GM23248 (cell line): Measurements from ENCODE around the gene SPATS1. TPM values are rescaled to one million over a fixed set of nuclear protein-coding genes. Genes with fewer than 3 reads are reported as not detected.
A peak's percentile ranks its signal among the peaks of the same experiment; 100 is the strongest.

Experiments
- DNase-seq: peaks from one replicate; pipeline ENCODE4 v3.0.0-alpha.2; 2015
- H2AFZ ChIP-seq: fragments of 200-600 bp; sonication (generic); 2 replicates; pipeline ENCODE4 v1.6.1; 2016; ENCODE audit warnings: antibody characterized with exemption
- H3F3A ChIP-seq: fragments of 200-600 bp; sonication (generic); 2 replicates; pipeline ENCODE4 v1.6.1; 2016; ENCODE audit warnings: mild to moderate bottlenecking, antibody characterized with exemption, mixed run types; ENCODE audit not compliant: insufficient read depth
- H3K27ac ChIP-seq: fragments of 200-600 bp; sonication (generic); 2 replicates; pipeline ENCODE4 v1.5.1; 2016; ENCODE audit warnings: mild to moderate bottlenecking
- H3K27me3 ChIP-seq: fragments of 200-600 bp; sonication (generic); replicated peaks from 2 replicates; pipeline ENCODE4 v1.6.1; 2016; ENCODE audit warnings: mild to moderate bottlenecking; ENCODE audit not compliant: insufficient read depth
- H3K36me3 ChIP-seq: fragments of 200-600 bp; sonication (generic); 2 replicates; pipeline ENCODE4 v1.6.1; 2016; ENCODE audit warnings: low read depth, mild to moderate bottlenecking
- H3K4me1 ChIP-seq: fragments of 200-600 bp; sonication (generic); 2 replicates; pipeline ENCODE4 v1.6.1; 2016; ENCODE audit warnings: mild to moderate bottlenecking; ENCODE audit not compliant: insufficient read depth
- H3K4me2 ChIP-seq: fragments of 200-600 bp; sonication (generic); one replicate; pipeline ENCODE4 v1.6.1; 2016; ENCODE audit warnings: mild to moderate bottlenecking; ENCODE audit not compliant: unreplicated experiment
- H3K4me3 ChIP-seq: fragments of 200-600 bp; sonication (generic); 2 replicates; pipeline ENCODE4 v1.5.1; 2016; ENCODE audit warnings: mild to moderate bottlenecking
- H3K79me2 ChIP-seq: fragments of 200-600 bp; sonication (generic); 2 replicates; pipeline ENCODE4 v1.6.1; 2016; ENCODE audit warnings: mild to moderate bottlenecking; ENCODE audit not compliant: insufficient read depth
- H3K9ac ChIP-seq: fragments of 200-600 bp; sonication (generic); 2 replicates; pipeline ENCODE4 v1.6.1; 2016; ENCODE audit warnings: mild to moderate bottlenecking
- H3K9me2 ChIP-seq: fragments of 200-600 bp; sonication (generic); 2 replicates; pipeline ENCODE4 v1.6.1; 2016; ENCODE audit warnings: mixed run types, mild to moderate bottlenecking, moderate library complexity; ENCODE audit not compliant: insufficient read depth
- H3K9me3 ChIP-seq: fragments of 200-600 bp; sonication (generic); one replicate; pipeline ENCODE4 v1.6.1; 2017; ENCODE audit warnings: low read depth
- H4K20me1 ChIP-seq: fragments of 200-600 bp; sonication (generic); 2 replicates; pipeline ENCODE4 v1.6.0; 2016; ENCODE audit not compliant: insufficient read depth
- EZH2 ChIP-seq: fragments of 200-600 bp; sonication (generic); IDR thresholded peaks from 2 replicates; pipeline ENCODE4 v1.6.1; 2018; ENCODE audit warnings: antibody characterized with exemption, mild to moderate bottlenecking; ENCODE audit not compliant: insufficient read depth, poor library complexity, severe bottlenecking
- EZH2phosphoT487 ChIP-seq: fragments of 200-600 bp; sonication (generic); IDR thresholded peaks from 2 replicates; pipeline ENCODE4 v1.6.1; 2018; ENCODE audit warnings: antibody characterized with exemption, moderate library complexity, mild to moderate bottlenecking, low read depth; ENCODE audit not compliant: insufficient read depth
- WGBS, 2 experiments: methylation state at CpG; one replicate each; pipeline ENCODE4 v1.1.6; 2015 to 2017; ENCODE audit warnings: low lambda C conversion rate in 2 of 2, low coverage in 1 of 2; ENCODE audit errors: missing lambda C conversion rate in 2 of 2; 5-methylcytosine and 5-hydroxymethylcytosine counted together
- in situ Hi-C: fragments of 300-500 bp; cut with MboI; formaldehyde crosslinking; loops from 2 replicates; pipeline ENCODE4 v1.15.0; 2020
- polyA plus RNA-seq: library from polyadenylated mRNA; unstranded; fragments of >200 nt; fragmentation: Nextera tagmentation; extraction: Ambion mirVana; gene quantifications from 2 replicates; pipeline ENCODE4 v1.2.1, GENCODE V29; 2016
- total RNA-seq: library from RNA; depleted of rRNA; stranded (reverse); fragments of >200 nt; shearing (Covaris generic); gene quantifications from 2 replicates; pipeline ENCODE4 v1.2.3, GENCODE V29; 2014; rRNA removed

The SPATS1 gene
- total and polyA plus RNA-seq, 2 experiments from 2014 or later: not detected

- peak overlapping the region; percentile 98 for H3K4me2 ChIP-seq
- no peaks in the 10 kb centered on the region for H3K9me3 ChIP-seq
- no peak overlapping the region for H2AFZ ChIP-seq
- no peak overlapping the region for H3K27ac ChIP-seq
- 63 to 69% methylated on average over 5 of the region's 5 CpGs for WGBS, 2 experiments
- H3K9me2 ChIP-seq: no peaks in the 10 kb centered on the region
- peak overlapping the region; percentile 91 for H3K9ac ChIP-seq
- in situ Hi-C loops: no loop called here
- H3K27me3 ChIP-seq: no peaks in the 10 kb centered on the region
- peaks cover 6% of the 10 kb centered on the region; the same call in 1 of the 2 replicates for H4K20me1 ChIP-seq
- peak overlapping the region; percentile 93 for H3K4me3 ChIP-seq
- H3K36me3 ChIP-seq: peaks cover 26% of the 10 kb centered on the region
- H3K4me1 ChIP-seq: peaks cover 27% of the 10 kb centered on the region
- TF ChIP-seq EZH2phosphoT487: no peak
- no peak for TF ChIP-seq EZH2
- peaks cover 51% of the 10 kb centered on the region for H3K79me2 ChIP-seq
- no peak for DNase-seq
- peaks cover 11% of the 10 kb centered on the region for H3F3A ChIP-seq
Observed at GRCh38 chr6:44388887-44389286, 46.4 kb downstream of the SPATS1 start.

- no peak for TF ChIP-seq EZH2phosphoT487
- no peak for TF ChIP-seq EZH2
- WGBS, 2 experiments: 22 to 25% methylated on average over 1 of the region's 1 CpG
Observed at GRCh38 chr6:44390158-44390683, 47.8 kb downstream of the SPATS1 start.

More at GRCh38 chr6:44390158-44390683, 47.8 kb downstream of the SPATS1 start:
- in situ Hi-C loops: no loop called here
- DNase-seq: no peak
- Histone ChIP-seq H3K4me1 (peaks cover 27% of the 10 kb centered on the region), H3K27ac (no peak overlapping the region), H2AFZ (no peak overlapping the region), H3K36me3 (peaks cover 32% of the 10 kb centered on the region), H3K79me2 (peaks cover 56% of the 10 kb centered on the region), H4K20me1 (peaks cover 6% of the 10 kb centered on the region; the same call in 1 of the 2 replicates), H3K4me2 (no peak overlapping the region), H3K4me3 (peak overlapping the region; percentile 26), H3K27me3 (no peaks in the 10 kb centered on the region), H3K9me3 (no peaks in the 10 kb centered on the region), H3K9ac (no peak overlapping the region), H3F3A (peaks cover 11% of the 10 kb centered on the region), H3K9me2 (no peaks in the 10 kb centered on the region)

Other genes with a start within 250 kb of the SPATS1 start
- 47.6 and 64.7 TPM in 2 replicates for gene MRPL14, start 215.2 kb upstream of the SPATS1 start, total RNA-seq
- 91.2 and 98.0 TPM in 2 replicates for gene MRPL14, start 215.2 kb upstream of the SPATS1 start, polyA plus RNA-seq
- 29.0 and 43.2 TPM in 2 replicates for gene TMEM63B, start 215.1 kb upstream of the SPATS1 start, total RNA-seq
- 14.1 and 14.3 TPM in 2 replicates for gene TMEM63B, start 215.1 kb upstream of the SPATS1 start, polyA plus RNA-seq
- under 0.01 TPM in 1 of 2 replicates, not detected in the other for gene CAPN11, start 183.8 kb upstream of the SPATS1 start, total RNA-seq
- gene CAPN11, start 183.8 kb upstream of the SPATS1 start, polyA plus RNA-seq: not detected in 2 replicates
- gene MYMX, start 125.7 kb upstream of the SPATS1 start, total RNA-seq: not detected in 2 replicates
- gene MYMX, start 125.7 kb upstream of the SPATS1 start, polyA plus RNA-seq: not detected in 2 replicates
- 12.2 and 17.1 TPM in 2 replicates for gene SLC29A1, start 119.1 kb upstream of the SPATS1 start, total RNA-seq
- gene SLC29A1, start 119.1 kb upstream of the SPATS1 start, polyA plus RNA-seq: 18.4 and 19.2 TPM in 2 replicates
- gene HSP90AB1, start 95.5 kb upstream of the SPATS1 start, total RNA-seq: 686 and 732 TPM in 2 replicates
- gene HSP90AB1, start 95.5 kb upstream of the SPATS1 start, polyA plus RNA-seq: 392 and 395 TPM in 2 replicates
- 106 and 114 TPM in 2 replicates for gene SLC35B2, start 85.1 kb upstream of the SPATS1 start, total RNA-seq
- gene SLC35B2, start 85.1 kb upstream of the SPATS1 start, polyA plus RNA-seq: 101 and 103 TPM in 2 replicates
- gene NFKBIE, start 77.1 kb upstream of the SPATS1 start, total RNA-seq: 2.3 and 6.3 TPM in 2 replicates
- gene NFKBIE, start 77.1 kb upstream of the SPATS1 start, polyA plus RNA-seq: 3.5 and 4.5 TPM in 2 replicates
- gene TMEM151B, start 72.2 kb upstream of the SPATS1 start, total RNA-seq: not detected in 2 replicates
- not detected in 2 replicates for gene TMEM151B, start 72.2 kb upstream of the SPATS1 start, polyA plus RNA-seq
- gene AARS2, start 29.3 kb upstream of the SPATS1 start, total RNA-seq: 14.4 and 14.7 TPM in 2 replicates
- 5.3 and 6.0 TPM in 2 replicates for gene AARS2, start 29.3 kb upstream of the SPATS1 start, polyA plus RNA-seq
- 20.4 and 22.3 TPM in 2 replicates for gene CDC5L, start 45.1 kb downstream of the SPATS1 start, total RNA-seq
- gene CDC5L, start 45.1 kb downstream of the SPATS1 start, polyA plus RNA-seq: 15.3 and 15.9 TPM in 2 replicates